IMR-90 (cell line): ENCODE measurements around the gene UPK3B. TPM values are rescaled to one million over a fixed set of nuclear protein-coding genes. Genes with fewer than 3 reads are reported as not detected.
"Not testable (repeated sequence)": the region's sequence is repeated elsewhere in the genome, so short reads cannot be mapped to it uniquely, and the experiment has no call there.

Source experiments
- ATAC-seq: fragments of 200-7000 bp; cut with Tn5 transposase; 2 replicates; pipeline ENCODE4 v1.9.1; 2020; ENCODE audit warnings: low read depth, mild to moderate bottlenecking, moderate library complexity
- BruUV-seq: library from RNA; stranded (reverse); fragments of 400-500 nt; replicated peaks from 2 replicates; lab custom pipeline; 2021; lab: Mats Ljungman, UMichigan
- CTCF ChIA-PET: fragments of 300-600 bp; formaldehyde crosslinking; extraction: SDS; loops from one replicate; lab custom pipeline; 2021; ENCODE audit warnings: antibody characterized with exemption; lab: Yijun Ruan, JAX
- POLR2A ChIA-PET: fragments of 300-600 bp; sonication (Branson Sonifier 250); formaldehyde crosslinking; loops from one replicate; lab custom pipeline; 2022; ENCODE audit warnings: antibody characterized with exemption; ENCODE audit not compliant: unreplicated experiment; lab: Charles Lee
- DNase-seq: peaks from one replicate; pipeline ENCODE4 v3.0.0; 2013
- H2AFZ ChIP-seq: replicated peaks from 2 replicates; pipeline ENCODE3; 2013; ENCODE audit warnings: low read length, mild to moderate bottlenecking; ENCODE audit not compliant: poor library complexity
- H2AK5ac ChIP-seq: 2 replicates; pipeline ENCODE4 v1.6.1; 2013; ENCODE audit warnings: low read depth, low read length, inconsistent platforms
- H2AK9ac ChIP-seq: replicated peaks from 2 replicates; pipeline ENCODE3; 2013; ENCODE audit warnings: mild to moderate bottlenecking, low read depth, low read length, moderate library complexity; ENCODE audit not compliant: poor library complexity
- H2BK120ac ChIP-seq: 2 replicates; pipeline ENCODE4 v1.6.1; 2013; ENCODE audit warnings: low read depth, low read length, inconsistent platforms
- H2BK15ac ChIP-seq: 3 replicates; pipeline ENCODE4 v1.6.1; 2013; ENCODE audit warnings: low read depth, low read length, inconsistent platforms
- H2BK20ac ChIP-seq: 2 replicates; pipeline ENCODE4 v1.6.1; 2013; ENCODE audit warnings: low read depth, mild to moderate bottlenecking, inconsistent platforms, low read length, moderate library complexity
- H2BK5ac ChIP-seq: 2 replicates; pipeline ENCODE4 v1.6.1; 2013; ENCODE audit warnings: mild to moderate bottlenecking, low read depth, low read length, inconsistent platforms; ENCODE audit not compliant: poor library complexity, severe bottlenecking
- H3K14ac ChIP-seq: replicated peaks from 2 replicates; pipeline ENCODE4 v1.6.1; 2013; ENCODE audit warnings: low read depth, low read length, inconsistent platforms
- H3K18ac ChIP-seq: 2 replicates; pipeline ENCODE4 v1.6.1; 2013; ENCODE audit warnings: low read depth, low read length, control low read depth
- H3K23ac ChIP-seq: 2 replicates; pipeline ENCODE4 v1.6.1; 2013; ENCODE audit warnings: low read depth, low read length, inconsistent platforms
- H3K27ac ChIP-seq: 2 replicates; pipeline ENCODE4 v1.5.1; 2013; ENCODE audit warnings: mild to moderate bottlenecking, control low read depth, low read length; ENCODE audit not compliant: insufficient read depth
- H3K27me3 ChIP-seq: 2 replicates; pipeline ENCODE4 v1.6.1; 2013; ENCODE audit warnings: low read length; ENCODE audit not compliant: control insufficient read depth, insufficient read depth
- H3K36me3 ChIP-seq: 2 replicates; pipeline ENCODE4 v1.6.1; 2013; ENCODE audit warnings: low read length, mixed read lengths; ENCODE audit not compliant: control insufficient read depth, insufficient read depth
- H3K4ac ChIP-seq: 2 replicates; pipeline ENCODE4 v1.6.1; 2013; ENCODE audit warnings: low read depth, low read length, inconsistent platforms
- H3K4me1 ChIP-seq: 2 replicates; pipeline ENCODE4 v1.6.1; 2013; ENCODE audit warnings: low read length, mixed read lengths; ENCODE audit not compliant: control insufficient read depth, insufficient read depth
- H3K4me2 ChIP-seq: 2 replicates; pipeline ENCODE4 v1.6.1; 2013; ENCODE audit warnings: low read depth, mild to moderate bottlenecking, control low read depth, low read length, moderate library complexity
- H3K4me3 ChIP-seq: 2 replicates; pipeline ENCODE4 v1.5.1; 2013; ENCODE audit warnings: low read depth, mild to moderate bottlenecking, control low read depth, low read length, moderate library complexity; ENCODE audit not compliant: insufficient read depth
- H3K56ac ChIP-seq: 2 replicates; pipeline ENCODE4 v1.6.1; 2013; ENCODE audit warnings: low read length, inconsistent platforms; ENCODE audit not compliant: insufficient read depth; ENCODE audit errors: extremely low read depth
- H3K79me1 ChIP-seq, 2 experiments: 2 replicates each; pipeline ENCODE4 v1.6.1; 2013; ENCODE audit warnings: low read length in 2 of 2, inconsistent platforms in 1 of 2, low read depth in 1 of 2
- H3K9ac ChIP-seq: 2 replicates; pipeline ENCODE4 v1.6.1; 2013; ENCODE audit warnings: low read depth, low read length, control low read depth
- H3K9me1 ChIP-seq: 2 replicates; pipeline ENCODE4 v1.6.1; 2013; ENCODE audit warnings: low read length, inconsistent platforms; ENCODE audit not compliant: insufficient read depth
- H3K9me3 ChIP-seq: 2 replicates; pipeline ENCODE4 v1.6.1; 2013; ENCODE audit warnings: low read length; ENCODE audit not compliant: control insufficient read depth, insufficient read depth
- H4K20me1 ChIP-seq: 2 replicates; pipeline ENCODE4 v1.6.1; 2013; ENCODE audit warnings: low read length, inconsistent platforms; ENCODE audit not compliant: insufficient read depth
- H4K5ac ChIP-seq: 2 replicates; pipeline ENCODE4 v1.6.1; 2013; ENCODE audit warnings: mild to moderate bottlenecking, low read depth, low read length, control low read depth
- H4K8ac ChIP-seq, 2 experiments: 2 replicates each; pipeline ENCODE4 v1.6.1; 2013; ENCODE audit warnings: low read depth in 2 of 2, low read length in 2 of 2, control low read depth in 1 of 2, inconsistent platforms in 1 of 2
- H4K91ac ChIP-seq: 2 replicates; pipeline ENCODE4 v1.6.1; 2013; ENCODE audit warnings: low read depth, low read length, inconsistent platforms; ENCODE audit not compliant: insufficient read depth
- WGBS, 2 experiments: methylation state at CpG; one replicate each; pipeline versions ENCODE4 v1.1.5 to v1.1.7; 2013; ENCODE audit warnings: missing lambda C conversion rate in 2 of 2; ENCODE audit not compliant: insufficient read length in 1 of 2; ENCODE audit errors: extremely low coverage in 2 of 2; 5-methylcytosine and 5-hydroxymethylcytosine counted together
- dilution Hi-C: fragments of 300-500 bp; cut with HindIII; formaldehyde crosslinking; loops from one replicate; pipeline ENCODE4 v1.14.3; 2018; ENCODE audit warnings: low sequenced_read_pairs; ENCODE audit not compliant: unreplicated experiment
- in situ Hi-C: fragments of 300-500 bp; cut with MboI; formaldehyde crosslinking; loops from 3 replicates; pipeline ENCODE4 v1.14.3; 2019; ENCODE audit warnings: low sequenced_read_pairs, inconsistent platforms, mixed read lengths
- intact Hi-C: fragments of 100-400 bp; cut with micrococcal nuclease; formaldehyde crosslinking; loops from 2 replicates; pipeline ENCODE4 v1.10.0; 2022
- polyA plus RNA-seq, 3 experiments: library from polyadenylated mRNA; depleted of rRNA; stranded (reverse); fragments of >200 nt; gene quantifications; 2 replicates each; pipeline ENCODE4 v1.2.3, GENCODE V29; 2012; ENCODE audit warnings: low replicate concordance in 1 of 3
- total RNA-seq: library from RNA; depleted of rRNA; stranded (reverse); fragments of >200 nt; gene quantifications from 2 replicates; pipeline ENCODE4 v1.2.3, GENCODE V29; 2012

UPK3B gene
- total and polyA plus RNA-seq, 2 of the 4 experiments (the other 2 are of a cell fraction) = 0.26 TPM; not detected in 1

GRCh38 chr7:76551992-76552391, 41.6 kb downstream of the UPK3B start:
- WGBS, 2 experiments = no CpG with 5 or more reads among the region's 6 CpGs
- not testable (repeated sequence) for H3K36me3 ChIP-seq, H3K9ac ChIP-seq

GRCh38 chr7:76559685-76560084, 49.3 kb downstream of the UPK3B start:
- H3K4me1 ChIP-seq, H3K4me3 ChIP-seq, BruUV-seq, H3K9ac ChIP-seq, H3K27me3 ChIP-seq, H3K4ac ChIP-seq, H3K27ac ChIP-seq, H3K9me1 ChIP-seq, intact Hi-C loops, H4K5ac ChIP-seq, H2AK5ac ChIP-seq, H3K56ac ChIP-seq, DNase-seq, ATAC-seq, H2BK120ac ChIP-seq, H4K20me1 ChIP-seq, H2AK9ac ChIP-seq, POLR2A ChIA-PET, dilution Hi-C loops, H2BK5ac ChIP-seq, H3K18ac ChIP-seq, in situ Hi-C loops, H4K8ac ChIP-seq, H3K79me1 ChIP-seq, H3K23ac ChIP-seq, H3K36me3 ChIP-seq, CTCF ChIA-PET, H2BK20ac ChIP-seq, H2AFZ ChIP-seq, H3K9me3 ChIP-seq, H3K4me2 ChIP-seq, H2BK15ac ChIP-seq, H3K14ac ChIP-seq, H4K91ac ChIP-seq: not testable (repeated sequence)
- no CpG with 5 or more reads among the region's 6 CpGs for WGBS, 2 experiments

More at GRCh38 chr7:76551992-76552391, 41.6 kb downstream of the UPK3B start:
- H3K14ac ChIP-seq, H3K4ac ChIP-seq, H2BK5ac ChIP-seq, in situ Hi-C loops, H2BK20ac ChIP-seq, H3K23ac ChIP-seq, H4K8ac ChIP-seq, H3K9me1 ChIP-seq, H3K27me3 ChIP-seq, H3K27ac ChIP-seq, dilution Hi-C loops, H4K91ac ChIP-seq, H2AK5ac ChIP-seq, H2AK9ac ChIP-seq, CTCF ChIA-PET, H4K5ac ChIP-seq, intact Hi-C loops, H3K4me1 ChIP-seq, ATAC-seq, H3K4me3 ChIP-seq, H3K9me3 ChIP-seq, H4K20me1 ChIP-seq, POLR2A ChIA-PET, H2AFZ ChIP-seq, DNase-seq, H2BK120ac ChIP-seq, H3K4me2 ChIP-seq, BruUV-seq, H3K79me1 ChIP-seq, H3K56ac ChIP-seq, H3K18ac ChIP-seq, H2BK15ac ChIP-seq: not testable (repeated sequence)
